Astrocyte (in vitro differentiated cells and primary cell): ENCODE results near the gene AMOTL2. TPM values are rescaled to one million over a fixed set of nuclear protein-coding genes. Genes with fewer than 3 reads are reported as not detected.

Experiments
- DNase-seq: peaks from one replicate; pipeline ENCODE4 v3.0.0-alpha.2; 2010; ENCODE audit warnings: low read depth
- FAIRE-seq: peaks from 2 replicates; lab custom pipeline; 2011; peaks lifted over from hg19 to GRCh38; lab: Jason Lieb, UNC
- H2AFZ ChIP-seq: 2 replicates; pipeline ENCODE4 v1.6.0; 2012; ENCODE audit warnings: low read depth, low read length, inconsistent platforms
- H3K27ac ChIP-seq: 2 replicates; pipeline ENCODE4 v1.5.1; 2011; ENCODE audit warnings: low read depth, low read length, inconsistent platforms
- H3K27me3 ChIP-seq: 2 replicates; pipeline ENCODE4 v1.6.0; 2011; ENCODE audit warnings: low read length, inconsistent platforms; ENCODE audit not compliant: insufficient read depth
- H3K36me3 ChIP-seq: 2 replicates; pipeline ENCODE4 v1.5.1; 2011; ENCODE audit warnings: low read length, inconsistent platforms; ENCODE audit not compliant: insufficient read depth
- H3K4me1 ChIP-seq: 2 replicates; pipeline ENCODE4 v1.5.1; 2011; ENCODE audit warnings: low read length, inconsistent platforms; ENCODE audit not compliant: insufficient read depth
- H3K4me2 ChIP-seq: 2 replicates; pipeline ENCODE4 v1.6.0; 2012; ENCODE audit warnings: low read length, inconsistent platforms
- H3K4me3 ChIP-seq: 2 replicates; pipeline ENCODE4 v1.5.1; 2011; ENCODE audit warnings: low read depth, mild to moderate bottlenecking, low read length, inconsistent platforms; ENCODE audit not compliant: insufficient read depth
- H3K79me2 ChIP-seq: 2 replicates; pipeline ENCODE4 v1.6.0; 2012; ENCODE audit warnings: mild to moderate bottlenecking, low read length, inconsistent platforms; ENCODE audit not compliant: insufficient read depth
- H3K9ac ChIP-seq: 2 replicates; pipeline ENCODE4 v1.6.0; 2012; ENCODE audit warnings: mild to moderate bottlenecking, low read length, inconsistent platforms
- H3K9me3 ChIP-seq: 2 replicates; pipeline ENCODE4 v1.5.1; 2012; ENCODE audit warnings: low read depth, mild to moderate bottlenecking, low read length, inconsistent platforms; ENCODE audit not compliant: insufficient read depth
- H4K20me1 ChIP-seq: 2 replicates; pipeline ENCODE4 v1.6.0; 2012; ENCODE audit warnings: low read length, inconsistent platforms; ENCODE audit not compliant: insufficient read depth
- H3K27ac Mint-ChIP-seq: one replicate; pipeline ENCODE4 v1.8.0; 2021; ENCODE audit warnings: mild to moderate bottlenecking, mixed read lengths; ENCODE audit not compliant: unreplicated experiment
- H3K27me3 Mint-ChIP-seq: one replicate; pipeline ENCODE4 v1.8.0; 2021; ENCODE audit warnings: low read depth, mixed read lengths; ENCODE audit not compliant: unreplicated experiment
- H3K36me3 Mint-ChIP-seq: one replicate; pipeline ENCODE4 v1.8.0; 2021; ENCODE audit warnings: low read depth, mixed read lengths; ENCODE audit not compliant: unreplicated experiment
- H3K4me1 Mint-ChIP-seq: one replicate; pipeline ENCODE4 v1.8.0; 2021; ENCODE audit warnings: low read depth, mixed read lengths; ENCODE audit not compliant: unreplicated experiment
- H3K4me3 Mint-ChIP-seq: one replicate; pipeline ENCODE4 v1.8.0; 2021; ENCODE audit warnings: mild to moderate bottlenecking, moderate library complexity, mixed read lengths; ENCODE audit not compliant: unreplicated experiment
- H3K9me3 Mint-ChIP-seq: one replicate; pipeline ENCODE4 v1.8.0; 2021; ENCODE audit warnings: mild to moderate bottlenecking, mixed read lengths; ENCODE audit not compliant: unreplicated experiment
- CTCF ChIP-seq: IDR thresholded peaks from 2 replicates; pipeline ENCODE4 v1.5.1; 2011; ENCODE audit warnings: low read depth, mild to moderate bottlenecking, inconsistent platforms, low read length, moderate library complexity; ENCODE audit not compliant: insufficient read depth
- EZH2 ChIP-seq: IDR thresholded peaks from 2 replicates; pipeline ENCODE4 v1.6.1; 2012; ENCODE audit warnings: mild to moderate bottlenecking, low read length, inconsistent platforms; ENCODE audit not compliant: insufficient read depth
- total RNA-seq: library from RNA; stranded (reverse); gene quantifications from 2 replicates; pipeline ENCODE4 v1.2.1, GENCODE V29; 2021

Gene AMOTL2
- total RNA-seq, 1 donor from 2014 or later: 197 TPM

GRCh38 chr3:134318166-134318565 is 56.1 kb downstream of the AMOTL2 start:
- no peaks in the 10 kb centered on the region for H4K20me1 ChIP-seq
- Mint-ChIP-seq H3K36me3 (peaks cover 2% of the 10 kb centered on the region), H3K4me1 (peaks cover 53% of the 10 kb centered on the region), H3K27me3 (no peaks in the 10 kb centered on the region), H3K9me3 (no peaks in the 10 kb centered on the region), H3K4me3 (no peak overlapping the region), H3K27ac (no peak overlapping the region)
- H3K36me3 ChIP-seq: no peaks in the 10 kb centered on the region
- no peaks in the 10 kb centered on the region for H3K9me3 ChIP-seq
- no peak overlapping the region for H2AFZ ChIP-seq
- FAIRE-seq (no peak), DNase-seq (no peak)
- no peak overlapping the region for H3K9ac ChIP-seq
- H3K79me2 ChIP-seq: no peaks in the 10 kb centered on the region
- no peak overlapping the region for H3K27ac ChIP-seq
- H3K4me2 ChIP-seq: no peak overlapping the region
- H3K27me3 ChIP-seq: no peaks in the 10 kb centered on the region
- TF ChIP-seq EZH2 (no peak), CTCF (no peak)
- peaks cover 48% of the 10 kb centered on the region for H3K4me1 ChIP-seq
- no peak overlapping the region for H3K4me3 ChIP-seq

- Histone ChIP-seq H3K4me3 (no peak overlapping the region), H4K20me1 (no peaks in the 10 kb centered on the region), H3K9me3 (no peaks in the 10 kb centered on the region), H3K9ac (no peak overlapping the region), H3K79me2 (no peaks in the 10 kb centered on the region), H3K4me1 (peaks cover 55% of the 10 kb centered on the region), H3K36me3 (no peaks in the 10 kb centered on the region), H3K4me2 (no peak overlapping the region), H3K27ac (peak overlapping the region; percentile 39), H2AFZ (no peak overlapping the region), H3K27me3 (no peaks in the 10 kb centered on the region)
- Mint-ChIP-seq H3K36me3 (no peaks in the 10 kb centered on the region), H3K9me3 (no peaks in the 10 kb centered on the region), H3K27ac (peak overlapping the region; percentile 93), H3K27me3 (no peaks in the 10 kb centered on the region), H3K4me1 (peaks cover 48% of the 10 kb centered on the region), H3K4me3 (no peak overlapping the region)
- TF ChIP-seq EZH2 (no peak), CTCF (no peak)
- peak; percentile 81 for FAIRE-seq
- DNase-seq: no peak
These were observed 56.9 kb downstream of the AMOTL2 start for GRCh38 chr3:134317106-134317947.
